ENCODE results near the gene ZBTB7C. TPM values are rescaled to one million over a fixed set of nuclear protein-coding genes. Genes with fewer than 3 reads are reported as not detected.

ZBTB7C gene
- total and polyA plus RNA-seq, 2 of the 8 experiments (the other 6 are each of a cell fraction or from before 2014, with no cell fraction given): 0.15 to 0.45 TPM

- POLR2A ChIA-PET (ENCODE audit: partially characterized antibody): no interaction called here
- Histone ChIP-seq H4K20me1 (replicated peaks in 1 of 2; ENCODE audit: control insufficient read depth in 1 of 2, insufficient read depth in 2 of 2, low read length in 2 of 2) (no peaks in the 10 kb centered on the region), H3K4me3 (ENCODE audit: extremely low read depth in 1 of 4, insufficient read depth in 2 of 4, low read depth in 3 of 4, low read length in 4 of 4) (no peak overlapping the region), H2BK5ac (ENCODE audit: low read depth, low read length) (no peak overlapping the region), H3K27me3 (replicated peaks in 1 of 4; ENCODE audit: control insufficient read depth in 3 of 4, extremely low read depth in 1 of 4, insufficient read depth in 3 of 4, low read length in 3 of 4) (no peaks in the 10 kb centered on the region), H3K4me2 (ENCODE audit: insufficient read depth in 1 of 2, low read depth in 2 of 2, low read length in 2 of 2) (no peak overlapping the region), H3K14ac (ENCODE audit: insufficient read length) (no peak overlapping the region), H2BK15ac (ENCODE audit: low read length) (no peak overlapping the region), H3K4me1 (replicated peaks in 1 of 4; ENCODE audit: control insufficient read depth in 3 of 4, insufficient read depth in 4 of 4, low read length in 3 of 4) (no peaks in the 10 kb centered on the region; a peak in 1 of 7 replicates), H2AFZ (ENCODE audit: low read length) (no peak overlapping the region), H3K23ac (ENCODE audit: insufficient read length) (no peak overlapping the region), H2AK5ac (ENCODE audit: low read depth, low read length) (no peak overlapping the region), H3K18ac (ENCODE audit: extremely low read depth, low read length) (no peak overlapping the region), H2BK20ac (ENCODE audit: low read length) (no peak overlapping the region), H3K27ac (ENCODE audit: low read depth, low read length) (no peak overlapping the region), H3K79me2 (ENCODE audit: control insufficient read depth in 1 of 2, insufficient read depth in 2 of 2, low read length in 2 of 2) (no peaks in the 10 kb centered on the region), H2BK12ac (ENCODE audit: low read depth, low read length) (no peak overlapping the region), H3K79me1 (ENCODE audit: low read depth, low read length) (no peaks in the 10 kb centered on the region), H3K56ac (replicated peaks; ENCODE audit: insufficient read length, low read depth, low read length) (no peak overlapping the region), H4K5ac (ENCODE audit: insufficient read length, low read depth, low read length) (no peak overlapping the region), H3K4ac (replicated peaks; ENCODE audit: insufficient read length, low read depth, low read length) (no peak overlapping the region), H3K9me3 (ENCODE audit: insufficient read depth in 2 of 2, low read depth in 1 of 2, low read length in 1 of 2) (peaks cover 0 to 3% of the 10 kb centered on the region in 2 experiments; a peak in 1 of 4 replicates), H4K8ac (ENCODE audit: extremely low read depth, insufficient read depth, low read length) (no peak overlapping the region), H2BK120ac (replicated peaks; ENCODE audit: low read depth, low read length) (no peak overlapping the region), H3K9ac (replicated peaks in 1 of 4; ENCODE audit: extremely low read depth in 1 of 4, low read depth in 3 of 4, low read length in 3 of 4) (no peak overlapping the region), H4K91ac (replicated peaks; ENCODE audit: insufficient read length, low read length) (no peak overlapping the region), H3K36me3 (ENCODE audit: control insufficient read depth in 2 of 4, insufficient read depth in 4 of 4, low read length in 3 of 4) (no peaks in the 10 kb centered on the region), H3K23me2 (ENCODE audit: low read depth, low read length) (peaks cover 2% of the 10 kb centered on the region; the same call in 1 of the 2 replicates)
- FAIRE-seq: no peak
- DNase-seq (ENCODE audit: low read depth in 1 of 2, low spot score in 2 of 2): no peak
- CTCF ChIA-PET (ENCODE audit: partially characterized antibody): interaction anchor here (0.9 to 2.3 kb wide), 5 partner anchors 34 to 165 kb away, joined by 3 to 7 read pairs (median 4); no protein-coding TSS in a partner anchor
- TF ChIP-seq SIRT6 (IDR thresholded peaks at IDR 0.05; ENCODE audit: low read length) (no peak), CHD2 (IDR thresholded peaks at IDR 0.05; ENCODE audit: low read length) (no peak), CEBPB (IDR thresholded peaks at IDR 0.05; ENCODE audit: low read depth, low read length) (no peak), SAP30 (IDR thresholded peaks at IDR 0.05; ENCODE audit: insufficient read depth, insufficient replicate concordance, low read length) (no peak), MAFK (IDR thresholded peaks at IDR 0.05; ENCODE audit: low read depth, low read length) (no peak), TAF7 (optimal IDR thresholded peaks at IDR 0.05; ENCODE audit: borderline replicate concordance, low read depth, low read length) (no peak), ATF2 (IDR thresholded peaks at IDR 0.05; ENCODE audit: low read length) (no peak), CREB1 (IDR thresholded peaks at IDR 0.05) (no peak), POLR2A (IDR thresholded peaks at IDR 0.05; ENCODE audit: control extremely low read depth in 1 of 2, low read depth in 2 of 2, low read length in 2 of 2) (no peak), EGR1 (IDR thresholded peaks at IDR 0.05; ENCODE audit: borderline replicate concordance, low read depth, low read length) (no peak), PHF8 (conservative IDR thresholded peaks at IDR 0.05; ENCODE audit: low read depth, low read length) (no peak), E2F6 (IDR thresholded peaks at IDR 0.05) (no peak), SIX5 (IDR thresholded peaks at IDR 0.05; ENCODE audit: low read depth, low read length) (no peak), CBX8 (IDR thresholded peaks at IDR 0.05; ENCODE audit: borderline replicate concordance, low read depth, low read length) (no peak), POLR2AphosphoS5 (IDR thresholded peaks at IDR 0.05; ENCODE audit: low read depth, low read length) (no peak)
Measured at GRCh38 chr18:48195787-48196186, 213.4 kb downstream of the ZBTB7C start.
